Measurements from ENCODE around the gene PAK1. TPM values are rescaled to one million over a fixed set of nuclear protein-coding genes. Genes with fewer than 3 reads are reported as not detected.

PAK1 gene
- total and polyA plus RNA-seq, 2 of the 4 experiments (the other 2 are of a cell fraction): 34.3 to 60.6 TPM

- no peak for TF ChIP-seq USF2 (IDR thresholded peaks at IDR 0.05; ENCODE audit: low read depth, low read length)
Measured at GRCh38 chr11:77284476-77285468, 189.1 kb downstream of the PAK1 start (continued).

DNA sequence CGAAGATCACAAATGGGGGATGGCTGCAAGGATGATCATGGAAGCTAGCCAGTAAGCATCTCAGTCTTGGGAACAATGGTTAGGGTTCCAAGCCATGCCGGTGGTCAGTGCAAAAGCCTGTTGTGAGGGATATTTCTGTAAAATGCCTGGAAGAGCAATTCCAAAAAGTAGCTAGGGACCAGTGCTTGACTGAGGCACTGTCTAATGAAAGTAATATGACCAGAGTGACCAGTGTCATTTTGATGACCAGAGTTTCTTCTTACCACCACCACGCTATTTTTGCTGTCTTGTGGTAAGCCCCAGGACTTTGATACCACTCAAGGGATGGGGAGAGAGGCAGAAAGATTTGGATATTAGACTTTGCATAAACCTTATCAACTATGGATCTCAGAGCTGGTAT lies 190.8 kb downstream of the PAK1 start:
- Histone ChIP-seq H3K4ac (ENCODE audit: low read depth, low read length) (peak overlapping the region; percentile 55; the same call in 1 of the 2 replicates), H3K4me3 (ENCODE audit: insufficient read depth, low read depth, low read length) (no peak overlapping the region), H3K9ac (ENCODE audit: low read depth, low read length) (no peak overlapping the region), H3K56ac (ENCODE audit: extremely low read depth, insufficient read depth, low read length) (no peak overlapping the region), H2AK9ac (replicated peaks; ENCODE audit: low read depth, low read length, poor library complexity) (no peak overlapping the region), H4K5ac (ENCODE audit: low read depth, low read length) (no peak overlapping the region), H2BK20ac (ENCODE audit: low read depth, low read length) (peak overlapping the region; percentile 36), H3K4me2 (ENCODE audit: low read depth, low read length) (no peak overlapping the region), H2AFZ (replicated peaks; ENCODE audit: low read length, poor library complexity) (no peak overlapping the region), H2AK5ac (ENCODE audit: low read depth, low read length) (0 out of 2 replicates have a peak overlapping the region, but pooled peaks have one; percentile 7), H3K4me1 (ENCODE audit: control insufficient read depth, insufficient read depth, low read length) (peaks cover 12% of the 10 kb centered on the region), H2BK5ac (ENCODE audit: low read depth, low read length, poor library complexity, severe bottlenecking) (no peak overlapping the region), H2BK15ac (ENCODE audit: low read depth, low read length) (no peak overlapping the region), H3K9me1 (ENCODE audit: insufficient read depth, low read length) (peaks cover 8% of the 10 kb centered on the region), H3K9me3 (ENCODE audit: control insufficient read depth, insufficient read depth, low read length) (no peaks in the 10 kb centered on the region), H3K27me3 (ENCODE audit: control insufficient read depth, insufficient read depth, low read length) (no peaks in the 10 kb centered on the region), H4K20me1 (ENCODE audit: insufficient read depth, low read length) (no peaks in the 10 kb centered on the region), H4K91ac (ENCODE audit: insufficient read depth, low read depth, low read length) (no peak overlapping the region; the same call in 1 of the 2 replicates), H2BK120ac (ENCODE audit: low read depth, low read length) (no peak overlapping the region), H3K79me1 (ENCODE audit: low read depth in 1 of 2, low read length in 2 of 2) (no peaks in the 10 kb centered on the region), H3K23ac (ENCODE audit: low read depth, low read length) (0 out of 2 replicates have a peak overlapping the region, but pooled peaks have one; percentile 3), H3K14ac (replicated peaks; ENCODE audit: low read depth, low read length) (peak overlapping the region; percentile 31; the same call in 1 of the 2 replicates), H3K36me3 (ENCODE audit: control insufficient read depth, insufficient read depth, low read length) (no peaks in the 10 kb centered on the region), H4K8ac (ENCODE audit: low read depth in 2 of 2, low read length in 2 of 2) (no peak overlapping the region), H3K18ac (ENCODE audit: low read depth, low read length) (no peak overlapping the region), H3K27ac (ENCODE audit: insufficient read depth, low read length) (no peak overlapping the region)
- WGBS, 2 experiments (ENCODE audit: extremely low coverage in 2 of 2, insufficient read length in 1 of 2): 0% methylated on average over 1 of the region's 3 CpGs; no CpG with 5 or more reads in 1 of the 2 experiments
- in situ Hi-C loops (cut with MboI; ENCODE audit: low sequenced_read_pairs) (no loop called here), intact Hi-C loops (cut with micrococcal nuclease) (no loop called here), dilution Hi-C loops (cut with HindIII; ENCODE audit: low sequenced_read_pairs, unreplicated experiment) (no loop called here)
- ChIA-PET CTCF (interaction anchor here (0.6 kb wide), 1 partner anchor 33 kb away, joined by 3 read pairs; no protein-coding TSS in a partner anchor), POLR2A (ENCODE audit: unreplicated experiment) (no interaction called here)
- TF ChIP-seq ELK1 (IDR thresholded peaks at IDR 0.05; ENCODE audit: borderline replicate concordance, low read depth, low read length) (no peak), NFE2L2 (IDR thresholded peaks at IDR 0.05; ENCODE audit: low read depth, low read length) (no peak), MXI1 (IDR thresholded peaks at IDR 0.05; ENCODE audit: borderline replicate concordance, low read depth, low read length) (no peak)
- no peak for DNase-seq
- BruUV-seq (replicated peaks): no TSS peak
- ATAC-seq (ENCODE audit: low read depth): no peak

All from IMR-90 (cell line).